Stimulated activated CD4-positive, alpha-beta T cell treated with anti-CD3 and anti-CD28 coated beads, TNF-alpha, amount 100 ng/mL, for 1 hour (primary cell): ENCODE measurements around the gene SPDEF.

Experiments used
- DNase-seq, 3 donors: peaks; one replicate each; pipeline ENCODE4 v3.0.0-alpha.2; 2020; ENCODE audit warnings: low read depth in 3 of 3, low spot score in 1 of 3

SPDEF gene

DNA sequence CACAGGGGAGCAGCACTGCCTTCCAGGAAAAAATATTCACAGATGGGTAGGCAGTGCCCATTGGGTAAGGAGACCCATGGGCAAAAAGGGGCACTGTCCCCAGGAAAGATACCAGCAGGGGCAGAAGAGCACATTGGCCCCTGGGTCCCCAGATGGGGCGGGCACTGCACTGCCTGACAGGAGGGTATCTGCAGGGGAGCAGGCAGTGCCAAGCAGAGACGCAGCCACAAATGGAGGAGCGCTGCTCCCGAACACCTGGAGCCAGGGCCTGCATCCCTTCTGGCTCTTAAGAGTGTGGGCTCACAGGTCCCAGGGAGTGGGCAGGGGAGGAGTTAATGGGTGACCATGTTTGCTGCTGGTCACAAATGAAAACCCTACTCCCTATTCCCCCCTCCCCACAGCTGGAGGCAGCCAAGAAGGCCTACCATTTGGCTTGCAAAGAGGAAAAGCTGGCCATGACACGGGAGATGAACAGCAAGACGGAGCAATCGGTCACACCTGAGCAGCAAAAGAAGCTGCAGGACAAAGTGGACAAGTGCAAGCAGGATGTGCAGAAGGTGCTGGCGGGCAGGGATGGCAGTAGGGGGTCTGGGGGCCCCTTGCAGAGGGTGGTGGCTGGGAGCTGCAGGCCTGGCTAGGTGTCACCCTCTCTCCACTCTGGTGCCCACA is 27.0 kb downstream of the SPDEF start:
- no peak for DNase-seq

DNA sequence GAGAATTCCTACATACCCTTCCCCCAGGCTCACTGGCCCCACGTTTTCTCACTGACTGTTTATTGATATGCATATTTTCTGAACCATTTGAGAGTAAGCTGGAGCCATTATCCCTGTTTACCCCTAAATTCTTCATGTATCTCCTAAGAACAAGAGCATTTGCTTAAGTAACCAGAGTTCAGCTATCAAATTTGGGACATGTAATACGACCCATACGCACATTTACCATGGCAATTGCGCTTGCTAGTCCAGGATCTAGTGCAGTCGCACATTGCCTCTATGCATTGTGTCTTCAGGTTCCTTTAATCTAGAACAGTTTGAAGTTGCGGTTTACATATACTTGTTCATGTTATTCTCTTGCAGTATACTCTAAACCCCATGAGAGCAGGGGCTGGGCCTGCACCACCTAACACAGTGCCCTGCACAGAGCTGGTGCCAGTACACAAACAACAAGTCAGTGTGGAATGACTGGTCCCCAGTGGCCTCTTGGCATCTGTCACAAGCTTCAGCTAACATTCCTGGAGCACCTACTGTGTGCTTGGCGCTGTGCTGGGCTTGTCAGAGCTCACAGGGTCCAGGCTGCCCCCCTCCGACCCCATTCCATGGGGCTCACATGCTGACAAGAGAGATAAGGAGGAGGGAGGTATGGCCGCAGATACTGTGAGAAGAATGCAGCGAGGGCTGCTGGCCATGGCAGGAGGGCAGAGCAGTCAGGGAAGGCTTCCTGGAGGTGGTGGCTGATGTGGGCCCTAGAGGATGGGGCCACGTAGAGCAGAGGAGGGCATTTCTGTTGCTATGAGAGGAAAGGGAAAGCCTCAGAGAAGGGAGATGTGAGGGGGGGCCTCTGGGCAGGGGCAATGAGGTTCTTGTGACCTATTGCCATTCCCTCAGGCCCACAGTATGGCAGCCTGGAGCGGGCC is 28.1 kb downstream of the SPDEF start:
- DNase-seq: no peak

DNA sequence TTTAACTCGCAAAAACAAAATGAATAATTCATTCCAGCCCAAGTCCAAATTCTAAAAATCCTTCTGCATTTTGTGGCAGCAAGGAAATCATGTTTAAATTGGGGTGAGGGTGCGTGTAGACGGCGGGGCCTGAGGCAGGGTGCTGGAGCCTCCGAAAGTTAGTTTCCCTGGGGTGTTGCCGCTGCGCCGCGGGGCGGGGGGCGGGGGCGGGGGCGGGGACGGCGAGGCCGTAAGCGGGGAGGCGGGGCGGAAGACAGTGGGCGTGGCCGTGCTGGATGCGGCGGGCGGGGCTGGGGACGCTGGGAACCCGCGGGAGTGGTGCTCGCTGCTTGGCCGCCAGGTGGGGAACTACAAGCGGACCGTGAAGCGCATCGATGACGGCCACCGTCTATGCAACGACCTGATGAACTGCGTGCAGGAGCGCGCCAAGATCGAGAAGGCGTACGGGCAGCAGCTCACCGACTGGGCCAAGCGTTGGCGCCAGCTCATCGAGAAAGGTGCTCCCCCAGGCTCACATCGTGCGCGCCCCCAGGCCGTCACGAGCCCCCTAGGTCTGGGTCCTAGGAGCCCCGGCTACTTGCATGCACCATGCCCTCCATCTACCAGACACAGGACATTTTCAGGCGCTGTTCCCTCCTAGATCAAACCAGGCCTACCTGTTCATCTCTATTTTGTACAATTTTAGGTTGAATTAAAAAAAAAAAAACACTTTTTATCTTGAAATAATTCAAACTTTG is 29.0 kb downstream of the SPDEF start:
- peak; percentile 89 to 97 (median 95) for DNase-seq

DNA sequence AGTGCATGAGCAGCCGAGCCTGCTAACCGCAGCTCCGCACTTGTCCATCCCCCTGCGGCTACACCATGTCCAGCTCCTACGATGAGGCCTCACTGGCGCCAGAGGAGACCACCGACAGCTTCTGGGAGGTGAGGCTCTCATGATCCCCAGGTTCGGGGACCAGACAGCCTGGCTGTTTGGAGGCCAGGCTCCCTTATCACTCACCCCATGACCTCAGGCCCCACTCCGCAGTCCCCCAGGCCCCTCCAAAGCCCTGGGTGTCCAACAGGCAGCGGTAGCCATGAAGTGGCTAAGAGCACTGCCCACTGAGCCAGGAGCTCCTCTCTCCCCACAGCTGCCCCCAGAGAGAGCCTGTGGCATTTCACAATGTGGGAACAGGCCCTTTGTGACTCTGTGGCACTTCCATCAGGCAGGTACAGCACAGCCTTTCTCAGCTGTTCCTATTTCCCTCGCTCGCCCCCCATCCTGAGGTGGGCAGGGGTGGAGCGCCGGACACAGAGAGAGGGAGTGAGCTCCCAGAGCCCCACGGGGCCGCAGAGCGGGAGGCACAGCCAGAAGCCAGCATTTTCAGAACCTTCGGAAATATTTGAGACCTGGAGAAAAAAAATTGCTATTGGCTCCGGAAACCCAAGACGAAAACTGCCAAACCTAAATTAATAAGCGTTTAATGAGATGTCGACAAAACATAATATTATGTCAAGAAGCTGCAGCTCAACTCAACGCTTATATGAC is 29.7 kb downstream of the SPDEF start:
- DNase-seq: no peak

DNA sequence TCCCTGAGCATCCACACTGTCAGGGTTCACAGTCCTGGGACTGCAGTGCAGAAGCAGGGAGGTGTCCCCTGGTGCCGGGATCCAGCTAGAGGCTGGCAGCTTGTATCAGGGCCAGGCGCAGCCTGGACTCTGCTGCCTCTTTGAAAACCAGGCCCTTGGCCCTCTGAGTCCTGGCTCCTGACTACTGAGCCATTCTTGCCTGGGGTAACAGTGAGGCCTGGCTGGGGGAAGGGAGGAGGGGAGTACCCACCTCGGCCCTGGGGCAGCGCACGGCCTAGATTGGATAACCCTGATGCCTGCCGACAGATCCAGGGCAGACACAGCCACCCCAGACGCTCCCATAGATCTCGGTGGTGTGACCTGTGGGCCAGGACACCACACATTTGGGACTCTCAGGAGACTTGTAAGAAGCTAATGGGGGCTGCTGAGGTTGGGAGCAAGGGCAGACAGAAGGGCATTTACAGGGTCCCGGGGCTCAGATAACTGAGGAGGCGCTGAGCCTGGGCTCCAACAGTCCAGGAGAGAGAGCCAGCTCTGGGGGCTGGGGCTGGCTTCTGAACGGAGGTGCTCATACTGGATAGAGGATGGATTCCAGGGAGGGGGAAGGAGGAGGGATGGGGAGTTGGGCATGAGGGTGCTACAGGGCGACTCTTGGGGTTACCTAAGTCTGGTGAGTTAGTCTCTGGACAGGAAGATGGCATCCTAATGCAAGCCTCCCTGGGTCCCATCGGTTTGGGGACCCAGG is 30.5 kb downstream of the SPDEF start:
- DNase-seq: no peak

DNA sequence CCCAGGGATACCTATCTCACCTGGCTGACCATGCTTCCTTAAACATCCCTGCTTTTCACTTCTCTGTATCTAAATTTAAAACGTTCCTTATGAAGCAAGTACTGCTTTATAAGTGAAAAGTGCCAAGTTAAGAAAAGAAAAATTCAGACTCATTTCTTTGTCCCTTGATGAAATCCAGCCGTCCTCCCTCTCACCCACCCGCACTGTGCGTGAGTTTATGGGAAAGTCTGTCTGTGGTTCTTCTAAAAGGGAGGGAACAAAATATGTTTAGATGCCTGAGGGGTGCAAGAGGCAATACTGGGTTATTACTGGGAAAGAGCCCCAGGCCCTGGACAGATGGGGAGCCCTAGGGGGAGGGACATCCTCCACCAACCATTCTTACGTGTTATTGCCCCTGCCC is 31.2 kb downstream of the SPDEF start:
- no peak for DNase-seq

DNA sequence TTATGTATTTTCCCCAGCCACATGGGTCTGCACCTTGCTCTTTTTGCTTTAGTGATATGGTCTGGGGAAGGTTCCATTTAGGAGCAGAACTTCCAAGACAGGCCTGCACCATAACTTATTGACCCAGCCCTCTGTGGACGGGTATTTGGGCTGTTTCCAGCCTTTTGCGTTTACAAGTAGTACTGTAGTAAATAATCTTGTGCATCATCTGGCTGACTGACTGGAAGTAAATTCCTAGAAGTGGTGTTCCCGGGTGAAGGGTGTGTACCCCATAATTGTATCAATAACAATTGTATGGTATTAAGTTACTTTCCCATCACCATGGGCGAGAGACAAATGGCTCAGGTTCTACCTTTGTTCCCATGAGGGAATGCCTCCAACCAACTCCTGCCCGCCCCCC is 31.6 kb downstream of the SPDEF start:
- DNase-seq: no peak

DNA sequence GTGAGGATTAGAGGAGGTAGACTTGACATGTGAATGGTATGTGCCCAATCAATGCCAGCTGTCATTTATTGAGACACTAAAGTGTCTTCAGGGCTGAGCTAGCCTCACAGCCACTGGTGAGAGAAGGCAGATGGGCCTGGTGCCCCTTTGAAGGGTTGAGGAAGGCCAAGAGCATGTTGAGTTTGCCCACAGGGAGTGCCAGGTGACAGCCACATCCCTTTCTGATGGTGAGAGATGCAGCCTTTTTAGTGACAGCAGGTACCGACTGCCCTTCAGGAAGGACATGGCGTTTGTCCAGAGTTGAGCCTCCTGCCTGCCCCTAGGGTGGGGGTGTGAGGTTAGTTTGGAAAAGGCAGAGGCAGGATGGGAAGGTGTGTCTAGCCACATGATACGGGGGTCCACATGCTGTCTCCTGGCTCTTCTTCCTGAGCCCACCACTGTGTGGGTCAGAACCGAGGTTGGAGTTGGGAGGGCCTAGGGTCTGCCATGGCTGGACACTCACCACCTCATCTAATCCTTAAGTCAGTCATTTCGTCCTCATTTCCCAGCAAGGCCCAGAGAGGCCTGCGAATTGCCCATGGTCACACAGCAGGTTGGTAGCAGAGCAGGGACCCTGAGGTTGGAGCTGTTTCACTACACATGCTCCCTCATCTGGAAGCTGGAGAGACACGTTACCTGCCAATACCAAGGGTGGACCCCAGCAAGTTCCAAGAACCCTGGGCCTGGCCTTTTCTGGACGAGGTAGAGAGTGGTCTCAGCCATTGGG is 32.5 kb downstream of the SPDEF start:
- DNase-seq: no peak

DNA sequence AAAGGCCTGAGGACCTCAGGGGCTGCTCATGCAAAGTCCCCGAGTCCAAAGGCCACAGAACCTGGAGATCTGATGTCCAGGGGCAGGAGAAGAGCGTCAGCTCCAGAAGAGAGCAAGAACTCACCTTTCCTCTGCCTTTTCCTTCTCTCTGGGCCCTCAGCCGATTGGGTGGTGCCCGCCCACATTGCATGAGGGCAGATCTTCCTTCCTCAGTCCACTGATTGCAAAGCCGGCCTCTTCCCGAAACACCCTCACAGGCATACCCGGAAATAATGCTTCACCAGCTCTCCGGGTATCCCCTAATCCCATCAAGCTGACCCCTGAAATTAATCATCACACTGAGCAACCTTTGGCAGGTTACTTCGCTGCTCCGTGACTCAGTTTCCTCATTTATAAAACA is 33.4 kb downstream of the SPDEF start:
- no peak for DNase-seq

DNA sequence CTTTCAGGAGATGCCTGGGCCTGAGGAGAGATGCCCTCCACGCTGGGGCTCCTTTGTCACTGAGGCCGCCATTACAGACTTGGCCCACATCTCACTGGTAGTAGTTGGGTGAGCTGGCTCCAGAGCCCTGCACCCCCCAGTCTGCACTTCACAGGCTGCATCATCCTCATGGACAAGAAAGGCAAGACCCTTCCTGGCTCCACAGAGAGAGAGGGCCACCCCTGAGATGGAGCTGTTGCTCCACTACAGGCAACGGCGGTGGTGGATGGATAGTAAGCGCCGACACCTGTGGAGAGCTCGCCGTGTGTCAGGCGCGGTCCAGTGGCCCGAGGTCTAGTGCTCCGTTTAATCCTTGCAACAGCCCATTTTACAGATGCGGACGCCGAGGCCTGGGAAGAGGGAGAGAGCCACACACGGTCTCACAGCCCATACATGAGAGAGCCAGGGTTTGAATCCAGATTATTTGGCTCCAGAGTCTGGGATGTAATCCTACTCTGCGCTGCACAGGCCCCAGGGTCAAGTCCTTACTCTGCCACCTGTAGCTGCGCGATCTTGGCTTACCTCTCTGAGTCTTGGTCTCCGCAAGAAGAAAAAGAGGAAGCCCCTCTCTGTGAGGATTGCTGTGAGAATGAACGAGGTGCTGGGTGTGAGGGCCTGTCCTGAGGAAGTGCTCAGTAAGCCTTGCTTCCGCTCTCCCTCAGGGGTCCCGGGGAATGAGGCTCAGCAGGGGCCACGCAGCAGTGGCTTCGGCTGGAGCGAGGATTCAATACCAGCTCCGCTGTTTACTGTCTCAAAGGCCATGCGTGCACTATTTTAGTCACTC is 34.5 kb downstream of the SPDEF start:
- no peak for DNase-seq

DNA sequence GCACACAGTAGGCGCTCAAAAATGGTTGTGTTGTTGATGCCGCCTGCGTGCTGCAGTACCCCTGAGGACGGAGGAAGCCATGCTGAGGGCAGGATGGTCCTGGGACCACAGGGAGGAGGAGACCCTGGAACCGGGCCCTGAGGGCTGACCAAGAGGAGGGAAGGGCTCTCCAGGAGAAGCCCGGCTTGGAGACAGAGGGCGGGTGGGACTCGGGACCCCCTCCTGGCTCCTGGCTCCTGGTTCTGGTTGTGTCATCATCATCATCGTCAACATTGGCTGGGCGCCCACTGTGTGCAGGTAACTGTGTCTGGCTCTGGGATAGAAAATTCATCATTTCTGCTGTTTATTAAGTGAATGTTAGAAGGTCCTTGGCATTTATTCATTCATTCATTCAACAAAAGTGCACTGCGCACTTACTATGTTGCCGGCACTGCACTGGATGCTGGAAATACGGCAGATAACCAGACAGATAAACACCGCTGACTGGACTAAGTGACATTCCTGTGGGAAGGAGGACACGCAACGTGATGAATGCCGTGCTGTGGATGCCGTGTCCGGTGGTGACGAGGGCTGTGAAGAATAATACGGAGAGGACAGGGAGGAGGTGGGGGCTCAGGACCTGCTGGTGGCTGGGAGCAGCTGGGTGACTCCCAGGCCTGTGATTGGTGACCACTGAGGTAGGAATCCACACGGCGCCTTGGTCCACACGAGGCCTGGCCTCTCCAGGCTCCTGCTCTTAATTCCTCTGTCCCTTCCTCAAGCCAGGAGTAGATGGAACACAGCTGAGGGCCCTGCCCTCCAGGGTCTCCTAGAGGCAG is 35.3 kb downstream of the SPDEF start:
- DNase-seq: no peak

DNA sequence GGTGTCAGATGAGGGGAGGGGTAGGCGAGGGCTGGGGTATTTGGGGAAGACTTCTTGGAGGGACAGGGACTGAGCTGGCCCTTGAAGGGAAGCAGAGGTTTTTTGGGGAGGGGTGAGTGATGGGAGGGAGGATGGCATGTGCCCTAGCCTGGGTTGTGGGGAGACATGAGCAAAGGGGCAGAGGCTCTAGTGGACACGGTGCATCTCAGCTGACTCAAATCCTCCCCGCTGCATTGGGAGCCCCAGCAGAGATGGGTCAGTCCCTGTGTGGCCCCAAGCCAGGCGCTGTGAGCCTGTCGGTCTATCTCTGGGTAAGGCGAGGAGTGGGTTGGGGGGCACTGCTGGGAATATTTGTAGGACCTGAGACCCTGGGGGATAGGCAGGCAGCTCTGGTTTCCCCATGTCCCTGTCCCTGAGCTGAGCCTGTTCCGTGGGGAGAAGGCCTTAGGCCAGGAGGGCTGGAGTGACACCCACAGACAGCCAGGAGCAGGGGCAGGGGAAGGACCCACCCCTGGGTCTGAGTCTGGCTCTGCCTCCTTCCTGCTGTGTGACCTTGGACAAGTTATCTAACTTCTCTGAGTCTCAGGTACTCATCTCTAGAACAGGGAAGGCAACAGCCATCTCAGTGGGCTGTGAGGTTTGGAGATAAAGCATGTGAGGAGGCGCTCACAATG is 36.0 kb downstream of the SPDEF start:
- no peak for DNase-seq

DNA sequence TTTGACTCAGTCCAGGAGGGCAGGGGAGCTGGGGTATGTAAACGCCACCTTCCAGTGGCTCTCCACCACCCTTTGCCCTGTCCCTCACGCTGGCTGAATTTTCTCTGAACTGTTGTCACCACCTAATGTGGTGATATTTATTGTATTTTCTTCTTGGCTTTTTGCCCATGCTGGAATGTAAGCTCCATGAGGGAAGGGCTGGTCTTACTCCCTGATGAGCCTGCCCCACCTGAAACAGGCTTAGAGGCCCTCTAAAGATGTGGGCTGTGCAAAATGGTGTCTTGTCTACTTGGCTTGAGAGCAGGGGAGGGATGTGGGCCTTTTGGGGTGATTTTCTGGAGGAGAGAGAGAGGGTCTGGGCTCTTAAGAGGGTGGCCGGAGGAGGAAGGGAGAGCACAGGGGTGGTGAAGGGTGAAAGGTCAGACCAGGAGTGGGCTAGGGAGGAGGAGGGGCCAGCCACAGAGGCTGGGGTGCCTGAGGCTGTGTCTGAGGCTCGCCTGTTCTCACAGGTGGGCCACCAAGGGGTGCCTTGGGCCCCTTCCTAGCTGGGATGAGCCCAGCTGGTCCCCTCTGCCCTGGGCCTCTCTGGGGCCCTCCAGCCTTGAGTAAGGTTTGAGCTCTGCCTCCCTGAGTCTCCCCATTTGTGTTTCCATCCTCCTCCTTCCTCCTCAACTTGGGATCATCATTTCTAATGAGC is 37.3 kb downstream of the SPDEF start:
- DNase-seq: no peak

DNA sequence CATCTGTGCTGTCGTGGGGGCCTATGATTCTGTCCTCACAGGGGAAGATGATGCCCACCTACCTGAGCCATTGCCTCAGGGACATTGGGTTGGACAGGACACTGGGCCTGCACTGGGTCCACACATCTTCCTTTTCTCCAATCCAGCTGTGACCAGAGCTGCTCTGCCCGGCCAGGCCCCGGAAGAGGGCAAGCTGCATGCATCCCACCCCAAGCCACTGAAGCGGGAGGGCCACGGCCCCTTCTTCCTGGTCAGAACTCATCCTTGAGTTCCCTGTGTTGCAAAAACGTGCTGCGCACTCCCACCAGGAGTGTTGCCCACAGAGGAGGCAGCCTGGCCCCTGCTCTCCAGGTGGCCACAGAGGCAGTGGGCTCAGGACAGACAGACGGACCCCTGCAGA is 38.2 kb downstream of the SPDEF start:
- no peak for DNase-seq

DNA sequence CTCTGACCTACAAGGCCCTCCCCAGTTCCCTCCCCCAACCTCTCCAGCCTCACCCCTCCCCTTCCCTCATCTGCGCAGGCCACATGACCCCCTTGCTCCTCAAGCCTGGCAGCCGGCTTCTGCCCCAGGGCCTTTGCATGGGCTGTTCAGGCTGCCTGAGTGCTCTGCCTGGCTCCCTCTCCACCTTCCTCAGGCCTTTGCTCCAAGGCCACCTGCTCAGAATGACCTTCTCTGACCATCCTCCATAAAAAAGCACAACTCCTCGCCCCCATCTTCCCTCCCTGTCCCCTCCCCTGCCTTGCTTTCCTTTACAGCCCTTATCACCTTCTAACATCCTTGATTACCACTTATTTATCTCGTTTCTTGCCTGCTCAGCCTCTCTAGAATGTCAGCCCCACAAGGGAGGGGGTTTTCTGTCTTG is 38.7 kb downstream of the SPDEF start:
- DNase-seq: no peak

DNA sequence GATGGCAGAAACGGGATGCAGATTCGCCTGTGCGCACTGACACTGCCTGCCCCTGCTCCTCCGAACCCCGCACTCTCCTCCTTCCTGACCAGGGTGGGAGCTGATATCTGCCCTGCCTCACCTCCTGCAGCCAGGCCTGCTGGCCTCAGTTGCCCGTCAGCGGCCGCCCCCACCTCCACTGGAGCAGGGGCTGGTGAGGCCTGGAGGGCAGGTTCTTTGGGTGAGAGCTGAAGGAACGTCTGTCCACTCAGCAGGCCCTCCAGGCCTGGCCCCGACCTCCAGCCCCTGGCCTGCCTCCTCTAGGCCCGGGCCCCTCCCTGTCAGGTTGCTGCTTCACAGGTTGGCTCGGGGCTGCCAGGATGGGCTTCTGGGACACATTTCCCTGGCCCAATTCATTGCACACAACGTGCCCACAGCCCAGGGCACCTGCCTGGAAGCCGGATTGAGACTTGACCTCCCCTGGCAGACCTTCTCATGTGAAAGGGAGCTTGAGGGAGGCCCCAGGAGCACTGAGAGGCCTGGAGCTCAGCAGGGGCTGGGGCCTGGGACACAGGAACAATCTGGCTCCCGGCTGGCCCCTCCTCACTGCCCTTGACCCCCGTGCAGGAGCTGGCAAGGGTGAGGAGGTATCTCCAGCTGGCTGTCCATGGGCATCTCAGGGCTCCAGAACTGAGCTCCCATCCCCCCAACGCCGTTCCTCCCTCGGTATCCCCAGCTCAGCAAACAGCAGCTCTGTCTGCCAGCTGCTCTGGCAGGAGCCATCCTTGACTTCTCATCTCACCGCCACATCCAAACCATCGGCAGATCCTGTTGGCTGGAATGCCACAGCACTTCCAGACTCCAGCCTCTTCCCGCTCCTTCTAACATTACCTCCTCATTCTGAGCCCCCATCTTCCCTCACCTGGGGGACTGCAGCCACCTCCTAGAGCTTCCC is 39.5 kb downstream of the SPDEF start:
- DNase-seq: no peak
